Neural progenitor cell (in vitro differentiated cells): ENCODE data around the gene PMEPA1. TPM values are rescaled to one million over a fixed set of nuclear protein-coding genes. Genes with fewer than 3 reads are reported as not detected.

Source experiments
- DNase-seq: peaks from one replicate; pipeline ENCODE4 v3.0.0-alpha.2; 2016; ENCODE audit warnings: low spot score
- H2AFZ ChIP-seq: fragments of 200-600 bp; sonication (generic); replicated peaks from 2 replicates; pipeline ENCODE4 v1.6.1; 2016; ENCODE audit warnings: antibody characterized with exemption
- H3F3A ChIP-seq: fragments of 200-600 bp; sonication (generic); 2 replicates; pipeline ENCODE4 v1.6.1; 2016; ENCODE audit warnings: antibody characterized with exemption, low read depth
- H3K27ac ChIP-seq: fragments of 200-600 bp; sonication (generic); 2 replicates; pipeline ENCODE4 v1.5.1; 2016; ENCODE audit warnings: mild to moderate bottlenecking
- H3K27me3 ChIP-seq: fragments of 200-600 bp; sonication (generic); 2 replicates; pipeline ENCODE4 v1.6.1; 2016; ENCODE audit warnings: mild to moderate bottlenecking, moderate library complexity
- H3K36me3 ChIP-seq: fragments of 200-600 bp; sonication (generic); 2 replicates; pipeline ENCODE4 v1.5.1; 2016
- H3K4me1 ChIP-seq: fragments of 200-600 bp; sonication (generic); 2 replicates; pipeline ENCODE4 v1.6.1; 2016; ENCODE audit warnings: mixed run types
- H3K4me2 ChIP-seq: fragments of 200-600 bp; sonication (generic); 2 replicates; pipeline ENCODE4 v1.6.1; 2016
- H3K4me3 ChIP-seq: fragments of 200-600 bp; sonication (generic); 2 replicates; pipeline ENCODE4 v1.5.1; 2016
- H3K79me2 ChIP-seq: fragments of 200-600 bp; sonication (generic); 2 replicates; pipeline ENCODE4 v1.6.1; 2016; ENCODE audit warnings: low read depth
- H3K9ac ChIP-seq: fragments of 200-600 bp; sonication (generic); 2 replicates; pipeline ENCODE4 v1.6.1; 2016
- H3K9me3 ChIP-seq: fragments of 200-600 bp; sonication (generic); 2 replicates; pipeline ENCODE4 v1.5.1; 2016; ENCODE audit warnings: low read depth
- H4K20me1 ChIP-seq: fragments of 200-600 bp; sonication (generic); 2 replicates; pipeline ENCODE4 v1.6.1; 2016; ENCODE audit warnings: low read depth
- H3K27ac Mint-ChIP-seq: 3 replicates; pipeline ENCODE4 v1.8.0; 2021; ENCODE audit warnings: mixed read lengths
- H3K27me3 Mint-ChIP-seq: 2 replicates; pipeline ENCODE4 v1.8.0; 2022; ENCODE audit warnings: low read depth, mild to moderate bottlenecking, inconsistent platforms, moderate library complexity, mixed read lengths; ENCODE audit not compliant: insufficient read depth
- H3K36me3 Mint-ChIP-seq: 3 replicates; pipeline ENCODE4 v1.8.0; 2021; ENCODE audit warnings: mixed read lengths
- H3K4me1 Mint-ChIP-seq: 3 replicates; pipeline ENCODE4 v1.8.0; 2021; ENCODE audit warnings: mixed read lengths
- H3K4me3 Mint-ChIP-seq: 3 replicates; pipeline ENCODE4 v1.8.0; 2021; ENCODE audit warnings: mild to moderate bottlenecking, moderate library complexity, mixed read lengths
- H3K9me3 Mint-ChIP-seq: 3 replicates; pipeline ENCODE4 v1.8.0; 2020; ENCODE audit warnings: mixed read lengths
- EZH2 ChIP-seq: fragments of 200-600 bp; sonication (generic); IDR thresholded peaks from 2 replicates; pipeline ENCODE4 v1.6.1; 2017; ENCODE audit warnings: antibody characterized with exemption, mild to moderate bottlenecking, moderate library complexity
- EZH2phosphoT487 ChIP-seq: fragments of 200-600 bp; sonication (generic); IDR thresholded peaks from 2 replicates; pipeline ENCODE4 v1.6.1; 2017; ENCODE audit warnings: antibody characterized with exemption
- total RNA-seq: library from RNA; depleted of rRNA; stranded (reverse); fragments of >200 nt; gene quantifications from 2 replicates; pipeline ENCODE4 v1.2.3, GENCODE V29; 2015; ENCODE audit warnings: low replicate concordance
- TF ChIP-seq, protein P1 (sequence below): fragments of 200-600 bp; sonication (generic); IDR thresholded peaks from 2 replicates; pipeline ENCODE4 v1.5.1; 2017; ENCODE audit warnings: antibody characterized with exemption, mild to moderate bottlenecking

PMEPA1 gene
- total RNA-seq, 1 donor from 2014 or later, result 1.7 TPM

DNA sequence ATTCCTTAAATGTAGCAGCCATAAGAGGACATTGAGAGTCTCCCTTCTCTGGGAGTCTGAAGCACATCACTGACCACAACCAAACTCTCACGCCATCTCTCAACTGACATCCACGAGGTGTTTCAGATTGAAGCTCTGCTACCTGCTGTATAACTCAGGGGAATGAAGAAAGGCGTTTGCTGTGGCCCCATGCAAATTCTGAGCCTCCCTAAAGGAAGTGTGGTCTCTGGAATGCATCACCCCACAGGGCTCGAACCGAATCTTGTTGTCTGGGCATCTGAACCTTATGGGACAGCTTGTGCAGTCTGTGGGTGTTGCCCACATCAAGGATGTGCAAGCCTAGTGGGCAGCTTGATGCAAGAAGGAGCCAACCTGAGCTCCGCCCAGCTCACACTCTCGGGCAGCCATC lies 10.9 kb downstream of the PMEPA1 start:
- H3K27ac Mint-ChIP-seq, result no peak overlapping the region
- peaks cover 32% of the 10 kb centered on the region for H3K4me1 Mint-ChIP-seq
- H3K9ac ChIP-seq, result no peak overlapping the region
- H3K4me3 Mint-ChIP-seq, result no peak overlapping the region
- H3K79me2 ChIP-seq, result no peaks in the 10 kb centered on the region
- H3K9me3 ChIP-seq, result no peaks in the 10 kb centered on the region
- no peak overlapping the region for H3K4me3 ChIP-seq
- TF ChIP-seq EZH2 (no peak), EZH2phosphoT487 (no peak)
- TF ChIP-seq, protein P1, sequence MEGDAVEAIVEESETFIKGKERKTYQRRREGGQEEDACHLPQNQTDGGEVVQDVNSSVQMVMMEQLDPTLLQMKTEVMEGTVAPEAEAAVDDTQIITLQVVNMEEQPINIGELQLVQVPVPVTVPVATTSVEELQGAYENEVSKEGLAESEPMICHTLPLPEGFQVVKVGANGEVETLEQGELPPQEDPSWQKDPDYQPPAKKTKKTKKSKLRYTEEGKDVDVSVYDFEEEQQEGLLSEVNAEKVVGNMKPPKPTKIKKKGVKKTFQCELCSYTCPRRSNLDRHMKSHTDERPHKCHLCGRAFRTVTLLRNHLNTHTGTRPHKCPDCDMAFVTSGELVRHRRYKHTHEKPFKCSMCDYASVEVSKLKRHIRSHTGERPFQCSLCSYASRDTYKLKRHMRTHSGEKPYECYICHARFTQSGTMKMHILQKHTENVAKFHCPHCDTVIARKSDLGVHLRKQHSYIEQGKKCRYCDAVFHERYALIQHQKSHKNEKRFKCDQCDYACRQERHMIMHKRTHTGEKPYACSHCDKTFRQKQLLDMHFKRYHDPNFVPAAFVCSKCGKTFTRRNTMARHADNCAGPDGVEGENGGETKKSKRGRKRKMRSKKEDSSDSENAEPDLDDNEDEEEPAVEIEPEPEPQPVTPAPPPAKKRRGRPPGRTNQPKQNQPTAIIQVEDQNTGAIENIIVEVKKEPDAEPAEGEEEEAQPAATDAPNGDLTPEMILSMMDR, result no peak
- H3K9me3 Mint-ChIP-seq, result no peaks in the 10 kb centered on the region
- no peak overlapping the region for H3K27ac ChIP-seq
- H3K27me3 Mint-ChIP-seq, result peaks cover 5% of the 10 kb centered on the region
- no peaks in the 10 kb centered on the region for H3K4me1 ChIP-seq
- H2AFZ ChIP-seq, result no peak overlapping the region
- H3K36me3 Mint-ChIP-seq, result no peaks in the 10 kb centered on the region
- no peak overlapping the region for H3K4me2 ChIP-seq
- no peaks in the 10 kb centered on the region for H3K36me3 ChIP-seq
- H3K27me3 ChIP-seq, result no peaks in the 10 kb centered on the region
- H4K20me1 ChIP-seq, result no peaks in the 10 kb centered on the region
- DNase-seq, result no peak
- H3F3A ChIP-seq, result no peaks in the 10 kb centered on the region

DNA sequence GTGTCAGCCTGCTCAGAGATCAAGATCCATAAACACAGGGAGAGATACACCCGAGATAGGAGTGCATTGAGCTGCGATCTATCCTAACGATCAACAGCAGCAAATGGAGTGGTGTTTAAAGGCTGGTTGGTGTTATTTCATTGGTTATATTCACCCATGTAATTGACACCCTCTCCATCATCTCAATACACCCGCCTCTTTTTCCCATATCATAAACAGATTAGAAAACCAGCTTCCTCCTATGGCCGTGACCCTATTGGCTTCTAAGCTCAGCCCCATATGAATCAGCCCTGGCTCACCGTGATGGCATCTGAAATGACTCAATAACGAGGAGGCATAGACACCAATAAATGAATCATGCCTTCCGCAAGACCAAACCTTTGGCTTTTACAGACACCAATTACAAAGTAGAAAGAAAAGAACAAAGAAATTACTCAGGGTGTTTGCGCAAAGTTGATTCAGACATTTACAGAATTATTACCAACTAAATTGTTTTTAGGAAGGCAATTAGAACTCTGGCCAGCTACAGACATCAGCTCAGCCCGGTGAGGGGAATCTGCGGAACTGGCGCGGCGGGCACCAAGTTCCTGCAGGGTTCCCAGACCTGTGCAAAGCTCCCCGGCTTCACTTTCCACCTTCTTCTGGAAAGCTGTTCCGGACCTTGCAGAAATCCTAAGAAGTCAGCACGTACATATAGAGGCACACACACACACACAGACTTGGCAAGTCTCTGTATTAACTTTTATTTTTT lies 11.5 kb downstream of the PMEPA1 start:
- H3K36me3 ChIP-seq, result no peaks in the 10 kb centered on the region
- H3K9ac ChIP-seq, result no peak overlapping the region
- peaks cover 5% of the 10 kb centered on the region for H3K27me3 Mint-ChIP-seq
- H3K79me2 ChIP-seq, result no peaks in the 10 kb centered on the region
- no peaks in the 10 kb centered on the region for H3K9me3 Mint-ChIP-seq
- no peak overlapping the region for H2AFZ ChIP-seq
- no peak overlapping the region for H3K27ac Mint-ChIP-seq
- no peaks in the 10 kb centered on the region for H3K36me3 Mint-ChIP-seq
- no peak overlapping the region for H3K27ac ChIP-seq
- no peaks in the 10 kb centered on the region for H4K20me1 ChIP-seq
- no peaks in the 10 kb centered on the region for H3K9me3 ChIP-seq
- TF ChIP-seq EZH2 (no peak), EZH2phosphoT487 (no peak)
- TF ChIP-seq, protein P1, result no peak
- no peaks in the 10 kb centered on the region for H3K4me1 ChIP-seq
- H3F3A ChIP-seq, result no peaks in the 10 kb centered on the region
- no peak for DNase-seq
- H3K4me1 Mint-ChIP-seq, result peaks cover 34% of the 10 kb centered on the region
- H3K27me3 ChIP-seq, result no peaks in the 10 kb centered on the region
- no peak overlapping the region for H3K4me3 Mint-ChIP-seq
- H3K4me3 ChIP-seq, result no peak overlapping the region
- H3K4me2 ChIP-seq, result no peak overlapping the region

DNA sequence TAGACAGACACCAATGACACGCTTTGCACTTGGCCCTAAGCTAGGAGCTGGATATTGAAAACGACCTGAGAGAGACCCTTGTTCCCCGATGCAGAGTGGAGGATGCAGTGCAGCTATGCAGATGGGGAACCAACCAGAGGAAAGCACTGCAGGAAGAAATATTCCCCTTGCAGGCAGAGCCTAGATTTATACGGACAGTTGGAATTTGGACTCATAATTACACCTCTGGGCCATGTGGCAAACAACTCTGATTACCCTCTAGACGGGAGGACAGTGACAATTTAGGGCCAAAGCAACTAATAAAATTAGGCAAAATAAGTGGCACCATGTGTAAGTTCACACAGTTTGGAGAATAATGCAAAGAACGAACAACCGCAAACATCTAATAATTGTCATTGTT lies 12.3 kb downstream of the PMEPA1 start:
- Histone ChIP-seq H3K79me2 (no peaks in the 10 kb centered on the region), H3K27me3 (no peaks in the 10 kb centered on the region), H3K36me3 (no peaks in the 10 kb centered on the region), H3K9ac (no peak overlapping the region), H3F3A (no peaks in the 10 kb centered on the region), H2AFZ (no peak overlapping the region), H4K20me1 (no peaks in the 10 kb centered on the region), H3K9me3 (no peaks in the 10 kb centered on the region), H3K4me1 (no peaks in the 10 kb centered on the region), H3K27ac (no peak overlapping the region), H3K4me2 (no peak overlapping the region), H3K4me3 (no peak overlapping the region)
- H3K27me3 Mint-ChIP-seq, result peaks cover 7% of the 10 kb centered on the region
- H3K9me3 Mint-ChIP-seq, result no peaks in the 10 kb centered on the region
- peaks cover 29% of the 10 kb centered on the region for H3K4me1 Mint-ChIP-seq
- DNase-seq, result no peak
- H3K27ac Mint-ChIP-seq, result no peak overlapping the region
- H3K4me3 Mint-ChIP-seq, result no peak overlapping the region
- no peaks in the 10 kb centered on the region for H3K36me3 Mint-ChIP-seq
- TF ChIP-seq, protein P1, result no peak
